Neuronal stem cell (in vitro differentiated cells): Measurements from ENCODE around the gene FAM219A.

Source experiments
- DNase-seq: peaks from one replicate; pipeline ENCODE4 v3.0.0-alpha.2; 2013; ENCODE audit warnings: low spot score
- H2AFZ ChIP-seq: one replicate; pipeline ENCODE4 v1.6.1; 2013; ENCODE audit warnings: mild to moderate bottlenecking, low read length, inconsistent platforms
- H2AK5ac ChIP-seq: 2 replicates; pipeline ENCODE4 v1.6.1; 2013; ENCODE audit warnings: low read depth, mild to moderate bottlenecking, inconsistent platforms, low read length, moderate library complexity, mixed read lengths
- H2BK120ac ChIP-seq: 2 replicates; pipeline ENCODE4 v1.6.1; 2013; ENCODE audit warnings: low read depth, mild to moderate bottlenecking, inconsistent platforms, low read length, moderate library complexity, mixed read lengths
- H2BK12ac ChIP-seq: one replicate; pipeline ENCODE4 v1.6.1; 2013; ENCODE audit warnings: low read length, inconsistent platforms
- H2BK15ac ChIP-seq: 2 replicates; pipeline ENCODE4 v1.6.1; 2013; ENCODE audit warnings: mild to moderate bottlenecking, low read length, inconsistent platforms, mixed read lengths
- H2BK5ac ChIP-seq: one replicate; pipeline ENCODE4 v1.6.1; 2013; ENCODE audit warnings: inconsistent platforms, mild to moderate bottlenecking, low read length, moderate library complexity
- H3K14ac ChIP-seq: one replicate; pipeline ENCODE4 v1.6.1; 2013; ENCODE audit warnings: low read length, inconsistent platforms
- H3K18ac ChIP-seq: 2 replicates; pipeline ENCODE4 v1.6.1; 2013; ENCODE audit warnings: low read length, inconsistent platforms
- H3K23ac ChIP-seq: 2 replicates; pipeline ENCODE4 v1.6.1; 2013; ENCODE audit warnings: low read depth, mild to moderate bottlenecking, mixed read lengths, low read length, inconsistent platforms; ENCODE audit not compliant: poor library complexity
- H3K27ac ChIP-seq: replicated peaks from 3 replicates; pipeline ENCODE4 v1.5.1; 2013; ENCODE audit warnings: low read length, inconsistent platforms
- H3K27me3 ChIP-seq, 3 experiments: 2 replicates each; pipeline ENCODE4 v1.6.1; 2013; ENCODE audit warnings: low read length in 3 of 3, mild to moderate bottlenecking in 2 of 3, inconsistent platforms in 1 of 3, low read depth in 1 of 3, mixed read lengths in 1 of 3, moderate library complexity in 1 of 3; ENCODE audit not compliant: control insufficient read depth in 3 of 3, insufficient read depth in 3 of 3
- H3K36me3 ChIP-seq, 2 donors: replicated peaks in 1 of 2; 2 replicates each; pipeline ENCODE4 v1.6.1; 2013; ENCODE audit warnings: low read length in 2 of 2; ENCODE audit not compliant: control insufficient read depth in 2 of 2, insufficient read depth in 2 of 2
- H3K4ac ChIP-seq: 2 replicates; pipeline ENCODE4 v1.6.1; 2013; ENCODE audit warnings: inconsistent platforms, mild to moderate bottlenecking, low read length, moderate library complexity
- H3K4me1 ChIP-seq, 2 donors: 1 replicate in 1 of 2; 2 replicates in 1 of 2; pipeline ENCODE4 v1.6.1; 2013; ENCODE audit warnings: low read length in 2 of 2, low read depth in 1 of 2; ENCODE audit not compliant: control insufficient read depth in 2 of 2, insufficient read depth in 1 of 2
- H3K4me2 ChIP-seq: one replicate; pipeline ENCODE4 v1.6.1; 2013; ENCODE audit warnings: mild to moderate bottlenecking, low read length, inconsistent platforms; ENCODE audit not compliant: insufficient read depth, poor library complexity, severe bottlenecking
- H3K4me3 ChIP-seq, 2 donors: 2 replicates each; pipeline ENCODE4 v1.5.1; 2013; ENCODE audit warnings: low read length in 2 of 2, mild to moderate bottlenecking in 2 of 2, inconsistent platforms in 1 of 2, moderate library complexity in 1 of 2
- H3K79me1 ChIP-seq: one replicate; pipeline ENCODE4 v1.6.1; 2013; ENCODE audit warnings: low read depth, mild to moderate bottlenecking, inconsistent platforms, low read length, moderate library complexity
- H3K9ac ChIP-seq: one replicate; pipeline ENCODE4 v1.6.1; 2013; ENCODE audit warnings: mild to moderate bottlenecking, low read depth, low read length, inconsistent platforms; ENCODE audit not compliant: poor library complexity
- H3K9me3 ChIP-seq, 2 donors: replicated peaks in 1 of 2; 2 replicates each; pipeline versions ENCODE3 to v1.6.1; 2013; ENCODE audit warnings: low read length in 2 of 2, mild to moderate bottlenecking in 2 of 2, inconsistent platforms in 1 of 2, low read depth in 1 of 2, mixed read lengths in 1 of 2, moderate library complexity in 1 of 2; ENCODE audit not compliant: control insufficient read depth in 2 of 2, insufficient read depth in 1 of 2
- H4K8ac ChIP-seq: one replicate; pipeline ENCODE4 v1.6.1; 2013; ENCODE audit warnings: low read depth, mild to moderate bottlenecking, inconsistent platforms, low read length, moderate library complexity
- H4K91ac ChIP-seq: one replicate; pipeline ENCODE4 v1.6.1; 2013; ENCODE audit warnings: low read length, low read depth, mild to moderate bottlenecking, inconsistent platforms; ENCODE audit not compliant: poor library complexity
- WGBS, 2 donors: extraction: QIAGEN DNeasy Blood & Tissue Kit; methylation state at CpG; one replicate each; pipeline ENCODE4 v1.1.7; 2013; ENCODE audit warnings: missing lambda C conversion rate in 2 of 2, mixed read lengths in 1 of 2; ENCODE audit not compliant: insufficient read length in 2 of 2, insufficient replicate concordance in 1 of 2; ENCODE audit errors: extremely low coverage in 2 of 2; 5-methylcytosine and 5-hydroxymethylcytosine counted together

FAM219A gene

GRCh38 chr9:34501889-34502425, 43.6 kb upstream of the FAM219A start:
- no peak overlapping the region for H3K23ac ChIP-seq
- H3K79me1 ChIP-seq: no peaks in the 10 kb centered on the region
- no peak overlapping the region for H3K4me2 ChIP-seq
- no peak for DNase-seq
- H3K27ac ChIP-seq: no peak overlapping the region
- H2BK15ac ChIP-seq: no peak overlapping the region
- no peaks in the 10 kb centered on the region for H3K36me3 ChIP-seq
- H3K14ac ChIP-seq: no peak overlapping the region
- H2BK5ac ChIP-seq: no peak overlapping the region
- H3K9me3 ChIP-seq: no peaks in the 10 kb centered on the region
- no peak overlapping the region for H3K9ac ChIP-seq
- H3K4me1 ChIP-seq: peaks cover 0 to 30% of the 10 kb centered on the region in 2 donors
- no peak overlapping the region for H4K8ac ChIP-seq
- no peak overlapping the region for H2AFZ ChIP-seq
- H4K91ac ChIP-seq: no peak overlapping the region
- no CpG with 5 or more reads among the region's 5 CpGs for WGBS, 2 donors
- no peak overlapping the region for H3K4me3 ChIP-seq
- H2AK5ac ChIP-seq: no peak overlapping the region
- no peak overlapping the region for H3K18ac ChIP-seq
- no peak overlapping the region for H2BK12ac ChIP-seq
- no peak overlapping the region for H3K4ac ChIP-seq
- H3K27me3 ChIP-seq: no peaks in the 10 kb centered on the region
- no peak overlapping the region for H2BK120ac ChIP-seq

- Histone ChIP-seq H3K27me3 (no peaks in the 10 kb centered on the region), H4K8ac (no peak overlapping the region), H3K4ac (no peak overlapping the region), H2BK120ac (no peak overlapping the region), H3K4me3 (no peak overlapping the region), H3K4me1 (peaks cover 0 to 30% of the 10 kb centered on the region in 2 donors), H2AK5ac (no peak overlapping the region), H3K14ac (no peak overlapping the region), H3K4me2 (no peak overlapping the region), H3K9ac (no peak overlapping the region), H3K9me3 (no peaks in the 10 kb centered on the region), H2BK15ac (no peak overlapping the region), H3K36me3 (no peaks in the 10 kb centered on the region), H3K23ac (no peak overlapping the region), H2BK12ac (no peak overlapping the region), H4K91ac (no peak overlapping the region), H3K18ac (no peak overlapping the region), H2BK5ac (no peak overlapping the region), H3K79me1 (no peaks in the 10 kb centered on the region), H3K27ac (no peak overlapping the region), H2AFZ (no peak overlapping the region)
- DNase-seq: no peak
- WGBS, 2 donors: no CpG with 5 or more reads among the region's 2 CpGs
These were observed 43.0 kb upstream of the FAM219A start for GRCh38 chr9:34501372-34501771.

- WGBS, 2 donors: no CpG with 5 or more reads among the region's 6 CpGs
- no peak overlapping the region for H2BK15ac ChIP-seq
- no peak overlapping the region for H2BK12ac ChIP-seq
- no peak overlapping the region for H3K9ac ChIP-seq
- no peak overlapping the region for H4K91ac ChIP-seq
- H3K4ac ChIP-seq: no peak overlapping the region
- no peak overlapping the region for H2AK5ac ChIP-seq
- no peak overlapping the region for H3K4me3 ChIP-seq
- no peak overlapping the region for H3K14ac ChIP-seq
- H2BK5ac ChIP-seq: no peak overlapping the region
- H3K36me3 ChIP-seq: no peaks in the 10 kb centered on the region
- DNase-seq: peak; percentile 67
- no peak overlapping the region for H3K4me2 ChIP-seq
- no peaks in the 10 kb centered on the region for H3K79me1 ChIP-seq
- H3K18ac ChIP-seq: no peak overlapping the region
- no peak overlapping the region for H4K8ac ChIP-seq
- H3K23ac ChIP-seq: no peak overlapping the region
- H2AFZ ChIP-seq: no peak overlapping the region
- no peaks in the 10 kb centered on the region for H3K27me3 ChIP-seq
- no peak overlapping the region for H2BK120ac ChIP-seq
- no peak overlapping the region for H3K27ac ChIP-seq
- no peaks in the 10 kb centered on the region for H3K9me3 ChIP-seq
- peaks cover 0 to 32% of the 10 kb centered on the region in 2 donors for H3K4me1 ChIP-seq
These were observed 42.4 kb upstream of the FAM219A start for GRCh38 chr9:34500623-34501267.

- Histone ChIP-seq H2BK5ac (no peak overlapping the region), H3K4me1 (peaks cover 0 to 32% of the 10 kb centered on the region in 2 donors), H2BK12ac (no peak overlapping the region), H2AK5ac (no peak overlapping the region), H3K18ac (no peak overlapping the region), H2BK15ac (no peak overlapping the region), H3K9ac (no peak overlapping the region), H3K27me3 (no peaks in the 10 kb centered on the region), H3K23ac (no peak overlapping the region), H4K8ac (no peak overlapping the region), H4K91ac (no peak overlapping the region), H3K14ac (no peak overlapping the region), H2BK120ac (no peak overlapping the region), H3K79me1 (no peaks in the 10 kb centered on the region), H3K9me3 (no peaks in the 10 kb centered on the region), H3K4me2 (no peak overlapping the region), H3K4ac (no peak overlapping the region), H2AFZ (no peak overlapping the region), H3K4me3 (no peak overlapping the region), H3K27ac (no peak overlapping the region), H3K36me3 (no peaks in the 10 kb centered on the region)
- WGBS, 2 donors: no CpG with 5 or more reads among the region's 2 CpGs
- DNase-seq: no peak
These were observed 40.7 kb upstream of the FAM219A start for GRCh38 chr9:34499076-34499475.
